DOHH2 (cell line): ENCODE data around the gene LDLRAD1.

Experiments used
- EZH2phosphoT487 ChIP-seq: fragments of 200-600 bp; sonication (generic); IDR thresholded peaks from 2 replicates; pipeline ENCODE4 v1.6.1; 2017; ENCODE audit warnings: borderline replicate concordance, mild to moderate bottlenecking, antibody characterized with exemption, low read length, moderate library complexity, mixed read lengths
- TF ChIP-seq, protein P1 (sequence below): fragments of 200-600 bp; sonication (generic); IDR thresholded peaks from one replicate; pipeline ENCODE4 v1.5.1; 2014; ENCODE audit warnings: antibody characterized with exemption, mild to moderate bottlenecking, low read depth, low read length; ENCODE audit not compliant: poor library complexity, severe bottlenecking

DNA sequence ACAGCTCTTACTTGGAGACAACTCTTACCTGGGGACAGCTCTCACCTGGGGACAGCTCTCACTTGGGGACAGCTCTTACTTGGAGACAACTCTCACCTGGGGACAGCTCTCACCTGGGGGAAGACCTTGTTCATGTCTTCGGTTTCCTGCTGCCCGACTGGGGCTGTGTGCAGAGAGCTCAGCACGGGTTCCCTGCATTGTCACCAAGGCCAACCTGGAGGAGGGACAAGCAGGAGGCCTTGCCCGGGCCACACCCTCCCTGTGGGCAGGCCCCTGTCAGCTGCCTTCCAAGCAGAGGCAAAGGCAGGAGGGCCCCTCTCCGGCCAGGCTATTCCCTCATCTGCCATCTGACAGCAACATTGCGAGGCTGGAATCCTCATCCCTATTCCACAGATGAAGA lies at the start of gene LDLRAD1:
- TF ChIP-seq, protein P1, sequence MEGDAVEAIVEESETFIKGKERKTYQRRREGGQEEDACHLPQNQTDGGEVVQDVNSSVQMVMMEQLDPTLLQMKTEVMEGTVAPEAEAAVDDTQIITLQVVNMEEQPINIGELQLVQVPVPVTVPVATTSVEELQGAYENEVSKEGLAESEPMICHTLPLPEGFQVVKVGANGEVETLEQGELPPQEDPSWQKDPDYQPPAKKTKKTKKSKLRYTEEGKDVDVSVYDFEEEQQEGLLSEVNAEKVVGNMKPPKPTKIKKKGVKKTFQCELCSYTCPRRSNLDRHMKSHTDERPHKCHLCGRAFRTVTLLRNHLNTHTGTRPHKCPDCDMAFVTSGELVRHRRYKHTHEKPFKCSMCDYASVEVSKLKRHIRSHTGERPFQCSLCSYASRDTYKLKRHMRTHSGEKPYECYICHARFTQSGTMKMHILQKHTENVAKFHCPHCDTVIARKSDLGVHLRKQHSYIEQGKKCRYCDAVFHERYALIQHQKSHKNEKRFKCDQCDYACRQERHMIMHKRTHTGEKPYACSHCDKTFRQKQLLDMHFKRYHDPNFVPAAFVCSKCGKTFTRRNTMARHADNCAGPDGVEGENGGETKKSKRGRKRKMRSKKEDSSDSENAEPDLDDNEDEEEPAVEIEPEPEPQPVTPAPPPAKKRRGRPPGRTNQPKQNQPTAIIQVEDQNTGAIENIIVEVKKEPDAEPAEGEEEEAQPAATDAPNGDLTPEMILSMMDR, result no peak
- TF ChIP-seq EZH2phosphoT487, result no peak
